Gastroesophageal sphincter (tissue), 3 donors: ENCODE measurements around the gene CRABP2.

Experiments
- CTCF ChIP-seq, 4 experiments: fragments of 200-600 bp in 2 of 4; fragments of 450-650 bp in 2 of 4; sonication (generic) in 1 of 4; IDR thresholded peaks; one replicate each; pipeline ENCODE4 v1.5.1; 2017 to 2019; ENCODE audit warnings: antibody characterized with exemption in 4 of 4, mild to moderate bottlenecking in 2 of 4, moderate library complexity in 2 of 4
- EP300 ChIP-seq: sonication (generic); formaldehyde crosslinking; IDR thresholded peaks from one replicate; pipeline ENCODE4 v1.6.1; 2017; ENCODE audit warnings: antibody characterized with exemption, mild to moderate bottlenecking
- POLR2A ChIP-seq, 2 donors: fragments of 450-650 bp; IDR thresholded peaks; one replicate each; pipeline ENCODE4 v1.6.1; 2017; ENCODE audit warnings: antibody characterized with exemption in 2 of 2, mild to moderate bottlenecking in 2 of 2, moderate library complexity in 1 of 2
- POLR2AphosphoS5 ChIP-seq: sonication (generic); formaldehyde crosslinking; IDR thresholded peaks from one replicate; pipeline ENCODE4 v1.6.1; 2017; ENCODE audit warnings: antibody characterized with exemption

GRCh38 chr1:156657741-156658319 lies 47.6 kb downstream of the CRABP2 start:
- no peak for TF ChIP-seq EP300
- TF ChIP-seq POLR2AphosphoS5: no peak
- TF ChIP-seq CTCF (IDR thresholded peaks at IDR 0.05): peak in 1 of 4 experiments; percentile 10
- no peak for TF ChIP-seq POLR2A (IDR thresholded peaks at IDR 0.05)
